Stimulated activated CD8-positive, alpha-beta memory T cell treated with anti-CD3 and anti-CD28 coated beads, Interleukin-4, amount 100 ng/mL, for 48 hours (primary cell): ENCODE data around the gene ZNF140.

ENCODE experiments used
- DNase-seq: peaks from one replicate; pipeline ENCODE4 v3.0.0-alpha.2; 2020

Gene ZNF140

DNA sequence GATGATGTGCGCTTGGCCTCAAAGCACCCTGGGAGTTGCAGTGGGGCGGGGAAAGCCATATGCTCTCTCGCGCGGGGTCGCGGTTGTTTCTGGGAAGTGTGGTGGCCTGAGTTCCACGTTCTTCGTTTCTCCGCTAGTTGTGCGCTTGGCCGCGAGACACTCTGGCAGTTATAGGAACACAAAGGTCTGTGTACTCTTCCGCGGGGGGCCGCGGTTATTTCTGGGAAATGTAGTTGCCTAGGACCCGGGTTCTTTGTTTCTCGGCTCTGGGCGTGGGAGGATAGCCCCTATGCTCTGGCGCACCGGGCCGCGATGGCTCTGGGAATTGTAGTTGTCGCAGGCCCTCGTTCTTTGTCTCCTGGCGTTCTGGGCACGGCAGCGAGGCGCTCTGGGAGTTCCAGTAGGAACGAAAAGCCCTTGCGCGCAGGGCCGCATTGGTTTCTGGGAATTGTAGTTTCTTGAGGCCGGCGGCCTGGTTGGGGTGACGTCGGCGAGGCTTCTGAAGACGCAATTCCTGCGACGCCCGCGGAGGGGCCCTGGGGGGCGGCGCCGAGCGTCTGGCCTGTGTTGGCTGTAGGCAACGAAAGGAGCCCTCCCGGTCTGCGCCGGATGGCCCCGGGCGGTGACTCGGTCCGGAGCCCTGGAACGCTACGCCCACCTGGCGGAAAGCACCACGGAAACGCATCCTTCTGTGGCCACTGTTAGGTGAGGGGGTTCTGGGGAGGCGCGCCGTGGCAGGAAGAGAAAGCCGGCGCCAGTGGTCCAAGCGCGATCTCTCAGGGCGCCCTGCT, at the start of gene ZNF140:
Gene ZNF140, plus strand, starts transcription at position 556 of the 791 bp plus-strand sequence. CDS start 398 bp downstream, outside the sequence.
- peak; percentile 95 for DNase-seq

GRCh38 chr12:133037207-133038005, 43.3 kb upstream of the ZNF140 start, which contains the start of gene ZNF84:
Gene ZNF84 (plus strand): TSS chr12:133037509. CDS start chr12:133041468, 3,959 bp downstream.
- DNase-seq, result peak; percentile 97

DNA sequence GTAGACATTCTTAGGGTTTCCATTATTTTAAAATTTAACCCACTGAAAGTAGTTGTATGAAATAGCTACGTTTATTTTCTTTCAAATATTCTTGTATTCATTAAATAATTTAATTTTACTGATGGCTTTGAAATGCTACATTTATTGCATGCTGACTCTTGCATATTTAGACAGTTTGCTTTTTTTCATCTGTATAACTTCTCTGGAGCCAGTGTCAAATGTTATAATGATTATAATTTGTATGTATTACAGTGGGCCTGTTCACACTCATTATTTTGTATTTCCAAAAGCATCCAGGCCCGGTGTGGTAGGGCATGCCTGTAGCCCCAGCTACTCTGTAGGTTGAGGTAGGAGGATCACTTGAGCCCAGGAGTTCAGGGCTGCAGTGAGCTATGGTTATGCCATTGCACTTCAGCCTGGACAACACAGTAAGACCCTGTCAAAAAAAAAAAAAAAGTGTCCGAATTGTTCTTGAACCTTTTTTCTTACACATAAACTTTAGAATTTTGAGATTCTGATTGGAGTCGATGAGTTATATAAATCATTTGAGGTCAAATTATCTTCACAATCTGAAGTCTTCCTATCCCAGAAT, 42.5 kb upstream of the ZNF140 start:
- DNase-seq, result no peak

- no peak for DNase-seq
Measured at GRCh38 chr12:133046698-133047097, 34.0 kb upstream of the ZNF140 start.

DNA sequence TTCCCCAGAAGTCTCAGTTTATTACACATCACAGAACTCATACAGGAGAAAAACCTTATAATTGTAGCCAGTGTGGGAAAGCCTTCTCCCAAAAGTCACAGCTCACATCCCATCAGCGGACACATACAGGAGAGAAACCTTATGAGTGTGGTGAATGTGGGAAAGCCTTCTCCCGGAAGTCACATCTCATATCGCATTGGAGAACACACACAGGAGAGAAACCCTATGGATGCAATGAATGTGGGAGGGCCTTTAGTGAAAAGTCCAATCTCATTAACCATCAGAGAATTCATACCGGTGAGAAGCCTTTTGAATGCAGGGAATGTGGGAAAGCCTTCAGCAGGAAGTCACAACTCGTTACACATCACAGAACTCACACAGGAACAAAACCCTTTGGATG, 23.3 kb upstream of the ZNF140 start:
- no peak for DNase-seq

DNA sequence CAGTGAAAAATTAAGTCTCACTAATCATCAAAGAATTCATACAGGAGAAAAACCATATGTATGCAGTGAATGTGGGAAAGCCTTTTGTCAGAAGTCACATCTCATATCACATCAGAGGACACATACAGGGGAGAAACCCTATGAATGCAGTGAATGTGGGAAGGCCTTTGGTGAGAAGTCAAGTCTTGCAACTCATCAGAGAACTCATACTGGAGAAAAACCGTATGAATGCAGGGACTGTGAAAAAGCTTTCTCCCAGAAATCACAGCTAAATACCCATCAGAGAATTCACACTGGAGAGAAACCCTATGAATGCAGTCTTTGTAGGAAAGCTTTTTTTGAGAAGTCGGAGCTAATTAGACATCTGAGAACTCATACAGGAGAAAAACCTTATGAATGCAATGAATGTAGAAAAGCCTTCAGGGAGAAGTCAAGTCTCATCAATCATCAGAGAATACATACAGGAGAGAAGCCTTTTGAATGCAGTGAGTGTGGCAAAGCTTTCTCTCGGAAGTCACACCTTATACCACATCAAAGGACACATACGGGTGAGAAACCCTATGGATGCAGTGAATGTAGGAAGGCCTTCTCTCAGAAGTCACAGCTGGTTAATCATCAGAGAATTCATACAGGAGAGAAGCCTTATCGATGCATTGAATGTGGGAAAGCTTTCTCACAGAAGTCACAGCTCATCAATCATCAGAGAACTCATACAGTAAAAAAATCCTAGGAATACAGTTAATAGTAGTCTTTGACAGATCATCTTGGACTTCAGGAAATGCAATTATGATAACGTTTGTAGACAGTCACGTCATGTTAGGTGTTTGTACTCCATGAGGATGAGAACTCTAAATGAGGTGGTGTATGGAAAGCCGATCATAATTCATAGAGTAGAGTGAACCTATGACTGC, 22.3 kb upstream of the ZNF140 start:
- no peak for DNase-seq

GRCh38 chr12:133061954-133062353, 18.8 kb upstream of the ZNF140 start:
- DNase-seq, result no peak

- DNase-seq, result no peak
Measured at GRCh38 chr12:133063556-133063955, 17.2 kb upstream of the ZNF140 start.

- no peak for DNase-seq
Measured at GRCh38 chr12:133073836-133074235, 6.9 kb upstream of the ZNF140 start.

GRCh38 chr12:133080026-133080367, 726 bp upstream of the ZNF140 start:
- DNase-seq, result peak; percentile 94

DNA sequence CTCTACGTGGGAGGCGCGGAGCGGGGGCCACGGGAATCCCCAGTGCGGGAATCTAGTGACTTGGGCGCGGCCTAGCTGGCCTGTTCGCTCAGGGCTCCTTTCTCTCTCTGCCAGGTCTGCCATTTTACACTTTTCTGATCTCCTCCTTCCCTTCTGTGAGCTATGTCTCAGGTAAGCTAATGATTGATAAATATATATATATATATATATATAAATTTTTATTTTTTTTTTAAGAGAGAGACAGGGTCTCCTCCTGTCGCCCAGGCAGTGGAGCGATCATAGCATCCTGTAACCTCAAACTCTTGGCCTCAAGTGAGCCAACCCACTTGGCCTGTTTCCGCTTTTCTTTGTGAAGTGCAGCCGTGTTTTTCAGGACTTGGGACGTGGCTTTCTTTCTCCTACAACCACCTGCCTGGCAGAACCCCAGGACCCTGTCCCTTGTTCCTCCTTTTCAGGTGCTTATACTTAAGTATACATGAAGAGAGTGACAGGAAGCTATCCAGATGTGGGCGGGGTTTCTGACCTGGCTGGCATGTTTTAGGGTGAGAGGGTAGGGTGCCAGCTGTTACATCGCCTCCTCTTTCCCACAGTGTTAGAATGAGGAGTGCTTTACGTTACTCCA, 547 bp downstream of the ZNF140 start:
- peak; percentile 32 for DNase-seq

GRCh38 chr12:133083345-133083744, 2.6 kb downstream of the ZNF140 start:
- no peak for DNase-seq

GRCh38 chr12:133105620-133106019, 24.9 kb downstream of the ZNF140 start:
- DNase-seq, result no peak

DNA sequence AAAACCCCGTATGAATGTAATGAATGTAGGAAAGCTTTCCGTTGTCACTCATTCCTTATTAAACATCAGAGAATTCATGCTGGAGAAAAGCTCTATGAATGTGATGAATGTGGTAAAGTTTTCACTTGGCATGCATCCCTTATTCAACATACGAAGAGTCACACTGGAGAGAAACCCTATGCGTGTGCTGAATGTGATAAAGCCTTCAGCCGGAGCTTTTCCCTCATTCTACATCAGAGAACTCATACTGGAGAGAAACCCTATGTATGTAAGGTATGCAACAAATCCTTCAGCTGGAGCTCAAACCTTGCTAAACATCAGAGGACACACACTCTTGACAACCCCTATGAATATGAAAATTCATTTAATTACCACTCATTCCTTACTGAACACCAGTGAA, 25.5 kb downstream of the ZNF140 start:
- DNase-seq, result no peak

DNA sequence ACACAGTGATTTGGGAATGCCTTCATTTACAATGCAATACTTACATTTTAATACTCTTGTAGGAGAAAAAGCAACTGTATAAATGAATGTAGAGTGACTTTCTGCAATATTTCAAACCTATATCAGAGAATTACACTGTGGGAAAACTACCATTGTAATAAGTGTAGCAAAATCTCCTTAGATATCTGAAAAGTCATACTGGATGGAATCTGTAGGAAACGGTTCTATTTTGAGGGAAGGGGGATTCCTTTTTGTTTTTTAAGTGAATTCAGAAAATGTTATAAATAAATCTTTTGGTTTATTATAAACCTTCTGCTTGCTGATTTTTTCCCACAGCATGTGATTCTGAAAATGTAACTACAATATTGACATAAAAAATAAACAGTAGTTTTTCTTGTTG, 26.4 kb downstream of the ZNF140 start:
- DNase-seq, result no peak

- no peak for DNase-seq
Measured at GRCh38 chr12:133108150-133108549, 27.4 kb downstream of the ZNF140 start.

DNA sequence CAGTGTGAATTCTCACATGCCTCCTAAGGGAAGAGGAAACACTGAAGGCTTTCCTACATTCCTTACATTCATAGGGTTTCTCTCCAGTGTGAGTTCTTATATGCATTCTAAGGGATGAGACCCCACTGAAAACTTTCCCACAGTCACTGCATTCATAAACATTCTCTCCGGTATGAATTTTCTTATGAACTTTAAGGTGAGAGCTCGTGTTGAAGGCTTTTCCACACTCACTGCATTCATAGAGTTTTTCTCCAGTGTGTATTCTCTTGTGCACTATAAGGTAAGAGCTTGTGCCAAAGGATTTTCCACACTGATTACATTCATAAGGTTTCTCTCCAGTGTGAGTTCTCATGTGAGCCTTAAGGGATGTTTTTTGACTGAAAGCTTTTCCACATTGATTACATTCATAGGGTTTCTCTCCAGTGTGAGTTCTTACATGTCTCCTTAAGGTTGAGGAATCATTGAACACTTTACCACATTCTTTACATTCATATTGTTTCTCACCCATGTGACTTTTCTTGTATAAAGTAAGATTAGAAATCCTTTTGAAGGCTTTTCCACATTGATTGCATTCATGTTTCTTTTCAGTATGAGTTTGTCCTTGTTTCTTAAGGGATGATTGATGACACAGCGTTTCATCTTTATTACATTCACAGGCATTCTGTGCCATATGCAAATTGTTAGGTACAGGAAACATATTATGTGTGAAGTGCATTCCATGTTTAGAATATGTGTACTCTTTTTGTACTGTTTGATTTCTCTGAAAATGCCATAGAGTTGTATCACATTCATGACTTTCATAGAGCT, 39.9 kb downstream of the ZNF140 start:
- no peak for DNase-seq

DNA sequence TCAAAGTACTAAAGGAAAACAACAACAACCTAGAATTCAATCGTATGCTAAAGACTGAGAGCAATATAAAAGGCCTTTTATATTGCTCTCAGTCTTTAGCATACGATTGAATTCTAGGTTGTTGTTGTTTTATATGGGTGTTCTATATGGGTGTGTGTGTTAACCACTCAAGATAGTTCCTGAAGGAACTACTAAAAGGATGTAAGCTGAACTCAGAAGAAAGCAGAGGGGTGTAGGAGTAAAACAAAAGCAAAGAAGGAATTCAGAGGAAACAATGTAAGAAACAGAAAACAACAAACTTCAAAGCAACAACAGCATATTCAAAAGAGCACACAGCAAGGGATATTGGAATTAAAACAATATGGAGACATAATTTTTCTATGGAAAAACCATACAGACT, 44.0 kb downstream of the ZNF140 start:
- DNase-seq, result no peak

DNA sequence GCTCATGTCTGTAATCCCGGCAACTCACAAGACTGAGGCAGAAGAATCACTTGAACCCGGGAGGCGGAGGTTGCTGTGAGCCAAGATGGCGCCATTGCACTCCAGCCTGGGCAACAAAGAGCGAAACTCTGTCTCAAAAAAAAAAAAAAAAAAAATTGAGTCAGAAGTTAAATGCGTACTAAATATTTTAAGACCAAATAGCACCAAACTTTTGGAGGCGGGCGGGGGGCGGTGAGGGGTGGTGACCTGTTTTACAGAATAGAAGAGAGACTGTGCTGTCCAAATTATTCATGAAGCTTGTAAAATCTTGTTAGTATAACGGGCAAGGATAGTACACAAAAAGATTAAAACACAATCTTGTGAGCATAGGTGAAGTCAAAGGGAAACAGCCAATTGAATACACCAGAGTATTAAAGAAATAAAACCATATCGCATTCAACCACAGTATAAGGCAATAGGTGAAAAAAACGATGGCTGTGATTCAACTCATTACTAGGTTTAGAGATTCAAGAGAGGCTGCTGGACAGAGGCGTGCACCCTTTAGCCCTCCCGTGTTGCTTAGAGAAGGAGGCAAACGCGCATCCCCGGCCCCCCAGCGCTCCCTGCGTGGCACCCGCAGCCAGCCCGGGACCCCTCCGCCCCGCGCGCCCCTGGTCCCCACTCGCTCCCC, 48.8 kb downstream of the ZNF140 start:
- peak; percentile 24 for DNase-seq

- DNase-seq, result peak; percentile 98
Measured at GRCh38 chr12:133130038-133130807, 49.5 kb downstream of the ZNF140 start, which contains the start of the genes ZNF10 and ZNF891. Gene ZNF10 (plus strand): TSS chr12:133130627. CDS start chr12:133144493, 13,866 bp downstream. Gene ZNF891 (minus strand): TSS chr12:133130274. CDS start chr12:133121918, 8,356 bp downstream.
